NCI-H748 (cell line): ENCODE data around the gene DIAPH1.
A peak's percentile ranks its signal among the peaks of the same experiment; 100 is the strongest.
"Not testable (repeated sequence)": the region's sequence is repeated elsewhere in the genome, so short reads cannot be mapped to it uniquely, and the experiment has no call there.

Source experiments
- DNase-seq: peaks from one replicate; lab custom pipeline; 2025; ENCODE audit not compliant: unreplicated experiment; lab: John Stamatoyannopoulos, UW

Gene DIAPH1

GRCh38 chr5:141613344-141613743 is 5.5 kb downstream of the DIAPH1 start:
- DNase-seq = no peak

GRCh38 chr5:141611289-141611688 is 7.5 kb downstream of the DIAPH1 start:
- no peak for DNase-seq

- not testable (repeated sequence) for DNase-seq
Measured at GRCh38 chr5:141609921-141610320, 8.9 kb downstream of the DIAPH1 start.

DNA sequence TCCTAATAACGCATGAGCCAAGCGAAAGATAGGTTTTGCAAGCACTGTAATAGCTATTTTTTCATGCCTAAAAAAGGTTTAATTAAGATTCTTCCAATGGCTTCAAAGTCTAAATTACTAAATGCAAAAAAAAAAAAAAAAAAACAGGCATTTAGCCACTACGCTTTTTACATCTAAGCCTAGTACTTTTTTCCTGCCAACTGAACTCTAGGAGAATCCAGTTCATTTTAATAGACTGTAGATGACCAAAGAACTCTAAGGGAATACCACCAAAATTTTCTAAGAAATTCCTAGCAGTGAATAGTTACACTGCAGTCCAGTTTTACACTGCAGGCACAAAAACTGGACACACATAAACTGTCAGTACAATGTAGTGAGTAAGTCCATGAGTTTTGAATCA is 9.8 kb downstream of the DIAPH1 start:
- no peak for DNase-seq

GRCh38 chr5:141608557-141608956 is 10.2 kb downstream of the DIAPH1 start:
- DNase-seq = no peak

- DNase-seq = no peak
Measured at GRCh38 chr5:141608046-141608445, 10.8 kb downstream of the DIAPH1 start.

DNA sequence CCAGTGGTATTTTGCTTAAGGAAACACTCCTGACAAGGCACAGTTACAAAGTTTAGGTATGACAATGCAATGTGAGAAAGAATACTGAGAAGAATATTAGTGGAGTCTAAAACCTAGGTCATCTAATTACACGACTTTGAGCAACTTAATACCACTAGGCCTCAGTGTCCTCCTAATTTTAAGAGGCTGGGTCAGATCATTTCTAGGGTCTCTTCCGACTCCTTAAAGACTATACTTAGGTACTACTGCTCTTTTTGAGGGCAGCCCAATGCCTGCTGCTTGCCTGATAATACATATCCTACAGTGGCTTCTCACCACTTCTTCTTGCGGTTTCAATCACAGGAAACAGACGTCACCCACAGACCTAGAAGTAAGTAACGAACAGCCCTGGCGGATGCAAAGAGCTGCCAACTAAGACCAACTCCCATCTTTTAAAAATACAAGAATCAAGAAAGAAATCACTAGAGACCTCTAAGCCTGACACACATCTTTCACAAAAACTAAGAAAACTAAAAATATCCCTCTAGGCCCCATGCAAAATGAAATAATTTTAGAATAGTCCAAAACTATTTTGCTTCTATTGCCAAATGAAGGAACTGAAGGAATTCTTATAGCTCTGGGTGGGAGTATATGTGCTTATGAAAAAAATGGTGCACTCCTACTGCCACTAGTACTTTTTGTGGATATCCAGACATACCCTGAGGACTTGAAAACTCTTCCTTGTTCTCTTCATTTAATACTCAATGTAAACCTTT is 13.1 kb downstream of the DIAPH1 start:
- no peak for DNase-seq

- DNase-seq = peak; percentile 2
Measured at GRCh38 chr5:141603923-141604717, 14.7 kb downstream of the DIAPH1 start.

DNA sequence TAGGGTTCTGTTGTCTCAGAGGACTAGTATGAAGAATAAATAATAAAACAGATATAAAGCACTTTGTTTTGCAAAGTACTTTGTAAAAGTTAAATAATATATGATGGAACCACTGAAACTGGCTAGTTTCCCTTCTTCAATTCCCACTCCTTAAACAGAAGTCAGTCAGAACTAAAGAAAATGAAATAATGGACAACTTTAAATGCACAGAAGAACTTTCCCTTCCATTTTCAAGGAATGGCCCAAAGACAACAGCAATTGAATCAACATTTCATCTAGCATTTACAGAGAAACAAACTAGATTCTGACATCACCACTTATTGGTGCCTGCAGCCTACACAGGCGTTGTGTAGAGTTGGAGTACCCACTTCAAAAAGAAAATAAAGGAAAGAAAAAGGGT is 16.2 kb downstream of the DIAPH1 start:
- no peak for DNase-seq

DNA sequence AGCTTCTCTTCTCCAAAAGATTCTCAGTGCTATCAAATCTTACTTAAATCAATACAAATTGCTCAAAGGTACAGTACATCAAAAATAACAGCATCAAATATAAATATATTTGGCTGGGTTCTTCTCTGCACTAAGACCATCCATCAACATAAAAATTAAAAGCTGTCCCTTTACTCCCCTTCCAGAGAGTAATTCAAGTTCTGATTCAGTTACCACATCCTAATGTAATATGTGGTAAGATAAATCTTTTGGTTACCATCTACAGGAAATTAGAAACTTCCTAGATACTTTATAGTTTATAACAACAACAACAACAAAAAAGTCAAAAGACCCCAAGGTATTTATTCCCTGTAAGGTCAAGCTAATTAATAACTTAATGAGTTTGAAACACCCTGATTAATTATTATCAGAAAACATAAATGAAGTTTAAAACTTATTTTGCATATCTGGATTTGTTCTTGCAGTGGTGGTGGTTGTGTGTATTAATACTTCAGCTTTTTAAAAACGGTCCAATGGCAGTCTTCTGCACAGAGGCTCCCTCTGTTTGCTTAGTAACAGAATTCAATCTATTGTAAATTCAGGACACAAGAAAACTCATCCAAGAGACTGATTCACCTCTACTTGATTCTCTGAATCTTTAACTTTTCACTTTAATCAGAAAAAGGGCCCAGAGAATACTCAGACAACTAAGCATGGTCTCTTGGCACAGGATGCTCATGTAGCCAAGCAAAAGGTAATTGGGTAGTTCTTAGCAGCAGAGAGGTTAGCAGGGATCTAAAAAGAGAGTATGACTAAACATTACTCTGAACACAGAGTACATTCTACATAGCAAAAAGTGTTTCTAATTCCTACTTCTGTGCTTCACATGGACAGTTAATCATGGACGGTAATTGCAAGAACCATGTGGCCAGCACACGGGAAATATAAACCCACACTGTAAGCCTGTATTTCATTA is 20.1 kb downstream of the DIAPH1 start:
- no peak for DNase-seq

DNA sequence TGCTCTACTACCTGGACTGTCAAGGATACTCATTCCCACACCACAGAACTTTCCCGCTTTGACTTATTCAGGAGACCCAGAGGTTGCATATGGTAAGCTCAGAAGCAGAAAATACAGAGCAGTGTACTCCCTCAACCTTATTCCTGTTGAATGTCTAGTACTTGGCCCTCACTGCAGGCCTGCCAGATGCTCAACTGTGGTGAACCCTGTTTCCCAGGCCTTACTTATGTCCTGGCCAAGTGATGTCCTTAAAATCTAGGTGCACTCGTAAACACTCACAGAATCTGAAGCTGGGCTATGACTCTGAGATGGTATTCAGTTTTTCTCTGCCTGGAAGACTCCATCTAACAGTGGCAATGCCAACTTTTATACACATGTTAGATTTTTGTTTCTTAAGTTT is 21.0 kb downstream of the DIAPH1 start:
- DNase-seq = no peak

- DNase-seq = no peak
Measured at GRCh38 chr5:141597394-141597793, 21.4 kb downstream of the DIAPH1 start.

DNA sequence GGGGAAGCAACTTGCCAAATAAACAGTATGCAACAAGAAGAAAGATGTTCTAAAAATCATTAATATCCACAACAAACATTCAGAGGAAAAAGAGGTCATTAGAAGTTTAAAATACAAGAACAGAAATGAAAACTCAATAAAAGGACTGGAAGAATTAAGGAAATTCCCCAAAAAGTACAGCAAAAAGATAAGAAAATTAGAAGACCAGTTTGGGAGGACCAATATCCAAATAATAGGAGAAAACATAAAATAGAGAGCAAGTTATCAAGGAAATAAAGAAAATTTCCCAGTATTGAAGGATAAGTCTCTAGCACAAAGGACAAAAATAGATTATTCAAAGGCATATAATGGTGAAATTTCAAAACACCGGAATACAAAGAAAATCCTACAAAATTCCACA is 21.9 kb downstream of the DIAPH1 start:
- no peak for DNase-seq

GRCh38 chr5:141590127-141590526 is 28.7 kb downstream of the DIAPH1 start:
- no peak for DNase-seq

DNA sequence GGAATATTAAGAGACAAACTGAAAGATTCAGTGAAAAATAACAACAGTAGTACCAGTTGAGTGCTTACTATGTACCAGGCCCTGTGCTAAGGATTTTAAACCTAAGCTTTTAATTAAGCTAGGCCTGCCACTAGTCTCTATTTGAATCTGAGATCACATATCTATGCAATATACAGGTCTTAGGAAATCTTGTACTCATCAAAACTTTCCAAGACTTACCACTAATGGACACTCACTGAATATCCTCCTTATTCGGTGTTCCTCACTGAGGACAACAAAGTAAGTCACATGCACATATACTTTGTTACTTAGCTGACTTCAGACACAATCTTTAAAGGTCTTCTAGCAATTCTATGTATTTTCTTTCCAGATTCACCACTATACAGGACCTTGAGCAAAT is 32.6 kb downstream of the DIAPH1 start:
- no peak for DNase-seq

- DNase-seq = no peak
Measured at GRCh38 chr5:141585594-141585993, 33.2 kb downstream of the DIAPH1 start.

DNA sequence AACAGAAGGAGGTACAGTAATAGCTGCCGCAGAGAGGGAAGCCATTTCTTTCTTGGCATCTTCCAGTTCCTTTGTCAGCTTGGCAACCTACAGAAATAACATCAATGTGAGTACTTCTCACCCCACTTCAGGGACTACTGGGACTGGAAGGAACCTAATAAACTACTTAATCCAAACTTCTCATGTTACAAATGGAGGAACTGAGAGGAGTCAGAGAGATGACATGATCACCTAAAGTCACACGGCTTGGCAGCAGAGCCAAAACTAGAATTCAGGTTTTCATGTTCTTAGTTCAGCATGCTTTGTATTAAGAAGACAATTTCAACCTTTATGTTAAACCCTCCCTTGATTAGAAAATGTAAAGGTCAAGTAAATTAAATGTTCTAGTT is 44.7 kb downstream of the DIAPH1 start:
- no peak for DNase-seq

DNA sequence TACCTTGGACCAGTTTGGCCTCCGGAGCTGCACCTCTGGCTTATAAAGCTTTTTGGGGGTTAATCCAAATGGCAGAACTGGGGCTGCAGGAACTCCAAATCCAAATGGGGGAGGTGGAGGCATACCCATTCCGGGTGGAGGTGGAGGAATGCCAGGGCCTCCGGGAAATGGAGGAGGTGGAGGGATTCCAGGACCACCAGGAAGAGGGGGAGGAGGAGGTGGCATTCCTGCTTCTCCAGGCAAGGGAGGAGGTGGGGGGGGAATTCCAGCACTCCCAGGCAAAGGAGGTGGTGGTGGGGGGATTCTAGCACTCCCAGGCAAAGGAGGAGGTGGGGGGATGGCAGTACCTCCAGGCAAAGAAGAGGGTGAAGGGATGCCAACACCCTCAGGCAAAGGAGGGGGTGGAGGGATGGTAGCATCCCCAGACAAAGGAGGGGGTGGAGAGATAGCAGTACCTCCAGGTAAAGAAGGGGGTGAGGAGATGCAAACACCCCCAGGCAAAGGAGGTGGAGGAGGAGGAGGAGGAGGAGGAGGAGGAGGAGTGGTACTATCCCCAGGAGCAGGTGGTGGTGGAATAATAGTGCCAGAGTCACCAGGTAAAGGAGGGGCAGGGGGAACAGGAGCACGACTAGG is 45.2 kb downstream of the DIAPH1 start:
- no peak for DNase-seq

- no peak for DNase-seq
Measured at GRCh38 chr5:141570655-141571054, 48.1 kb downstream of the DIAPH1 start.

- DNase-seq = peak; percentile 40
Measured at GRCh38 chr5:141567513-141568117, 51.2 kb downstream of the DIAPH1 start.
